ES-I3 (cell line): Measurements from ENCODE around the gene COMMD1.
A peak's percentile ranks its signal among the peaks of the same experiment; 100 is the strongest.
"Not testable (repeated sequence)": the region's sequence is repeated elsewhere in the genome, so short reads cannot be mapped to it uniquely, and the experiment has no call there.

Experiments used
- H3K36me3 ChIP-seq: 2 replicates; pipeline ENCODE4 v1.6.1; 2013; ENCODE audit warnings: mild to moderate bottlenecking, low read length, control low read depth, moderate library complexity; ENCODE audit not compliant: insufficient read depth
- H3K4me1 ChIP-seq: 2 replicates; pipeline ENCODE4 v1.6.1; 2013; ENCODE audit warnings: mild to moderate bottlenecking, control low read depth, low read length; ENCODE audit not compliant: insufficient read depth
- H3K9ac ChIP-seq: 2 replicates; pipeline ENCODE4 v1.6.1; 2013; ENCODE audit warnings: low read depth, mild to moderate bottlenecking, low read length, moderate library complexity
- H3K9me3 ChIP-seq: 2 replicates; pipeline ENCODE4 v1.6.1; 2013; ENCODE audit warnings: mild to moderate bottlenecking, low read length, moderate library complexity; ENCODE audit not compliant: control insufficient read depth, insufficient read depth

Gene COMMD1

DNA sequence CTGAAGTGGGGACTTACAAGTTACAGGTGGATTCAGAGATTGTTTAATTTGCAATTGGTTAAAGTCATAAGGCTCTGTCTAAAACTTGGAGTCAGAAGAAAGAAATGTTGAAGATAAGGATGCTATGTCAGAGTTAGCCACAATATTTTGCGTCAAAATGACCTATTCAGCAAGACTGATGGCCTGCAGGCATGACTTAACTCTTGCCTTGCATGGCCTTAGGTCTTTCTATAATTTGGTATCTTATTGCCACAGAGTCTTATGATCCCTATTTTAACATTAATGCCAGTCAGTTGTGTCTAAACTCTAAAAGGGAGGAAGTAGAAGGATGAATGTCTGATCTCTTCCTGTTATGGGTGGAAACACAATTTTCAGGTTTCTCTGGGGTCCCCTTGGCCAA lies 5.2 kb upstream of the COMMD1 start:
- H3K36me3 ChIP-seq, result no peaks in the 10 kb centered on the region
- no peaks in the 10 kb centered on the region for H3K9me3 ChIP-seq
- H3K9ac ChIP-seq, result no peak overlapping the region
- no peaks in the 10 kb centered on the region for H3K4me1 ChIP-seq

DNA sequence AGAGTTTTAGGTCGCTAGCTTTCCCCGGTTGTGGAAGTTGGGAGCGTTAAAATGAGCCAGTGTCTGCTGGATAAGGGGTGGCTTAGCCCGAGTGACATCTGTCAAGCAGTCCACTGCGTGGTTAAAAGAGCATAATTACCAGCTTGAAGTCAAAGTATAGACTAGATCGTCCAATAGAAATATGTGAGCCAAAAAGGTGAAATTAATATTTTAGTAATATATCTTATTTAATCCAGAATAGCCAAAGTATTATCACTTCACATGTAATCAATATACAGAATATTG lies 654 bp downstream of the COMMD1 start:
- no peaks in the 10 kb centered on the region for H3K4me1 ChIP-seq
- H3K36me3 ChIP-seq, result no peaks in the 10 kb centered on the region
- H3K9me3 ChIP-seq, result no peaks in the 10 kb centered on the region
- H3K9ac ChIP-seq, result peak overlapping the region; percentile 96

DNA sequence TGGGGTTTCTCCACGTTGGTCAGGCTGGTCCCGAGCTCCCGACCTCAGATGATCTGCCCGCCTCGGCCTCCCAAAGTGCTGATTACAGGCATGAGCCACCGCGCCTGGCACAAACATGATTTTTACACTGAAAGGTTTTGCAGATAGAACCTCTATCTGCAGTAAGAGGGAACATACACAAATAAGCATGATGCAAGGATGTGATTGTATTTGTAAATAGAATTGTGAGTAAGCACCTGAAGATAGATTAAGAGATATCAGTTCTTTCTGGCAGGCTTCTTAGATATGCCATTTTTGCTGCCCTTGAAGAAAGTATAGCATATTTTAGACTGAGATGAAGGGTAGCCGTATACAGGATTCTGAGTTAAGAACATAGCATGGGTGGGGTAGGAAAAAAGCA lies 3.6 kb downstream of the COMMD1 start:
- no peaks in the 10 kb centered on the region for H3K4me1 ChIP-seq
- H3K36me3 ChIP-seq, result no peaks in the 10 kb centered on the region
- H3K9ac ChIP-seq, result no peak overlapping the region
- H3K9me3 ChIP-seq, result no peaks in the 10 kb centered on the region

DNA sequence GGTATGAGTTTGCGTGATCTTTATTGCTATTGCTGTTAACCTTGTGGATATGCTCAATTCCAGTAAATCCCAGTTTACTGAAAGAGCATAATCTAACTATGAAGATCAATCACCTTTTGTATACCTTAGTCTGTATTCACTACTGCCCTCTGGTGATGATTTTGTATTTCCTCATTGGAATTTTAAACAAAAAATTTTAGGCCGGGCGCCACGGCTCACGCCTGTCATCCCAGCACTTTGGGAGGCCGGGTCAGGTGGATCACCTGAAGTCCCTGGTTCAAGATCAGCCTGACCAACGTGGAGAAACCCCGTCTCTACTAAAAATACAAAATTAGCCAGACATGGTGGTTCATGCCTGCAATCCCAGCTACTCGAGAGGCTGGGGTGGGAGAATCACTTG lies 5.1 kb downstream of the COMMD1 start:
- H3K36me3 ChIP-seq, result no peaks in the 10 kb centered on the region
- no peaks in the 10 kb centered on the region for H3K9me3 ChIP-seq
- no peak overlapping the region for H3K9ac ChIP-seq
- no peaks in the 10 kb centered on the region for H3K4me1 ChIP-seq

DNA sequence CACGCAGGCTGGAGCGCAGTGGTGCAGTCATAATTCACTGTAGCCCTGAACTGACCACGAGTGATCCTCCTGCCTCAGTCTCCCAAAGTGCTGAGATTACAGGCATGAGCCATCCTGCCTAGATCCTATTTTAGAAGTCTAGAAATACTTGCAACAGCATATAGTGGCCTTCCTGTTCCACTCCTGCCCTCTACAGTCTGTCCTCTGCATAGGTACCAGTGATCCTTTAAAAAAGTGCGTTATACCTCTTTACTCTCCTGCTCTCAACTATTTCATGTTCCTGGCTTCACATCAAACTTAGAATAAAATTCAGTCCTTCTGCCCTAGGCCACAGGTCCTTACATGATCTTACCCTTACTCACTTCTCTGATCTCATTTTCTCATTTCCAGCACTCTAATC lies 6.0 kb downstream of the COMMD1 start:
- H3K9me3 ChIP-seq, result no peaks in the 10 kb centered on the region
- no peak overlapping the region for H3K9ac ChIP-seq
- no peaks in the 10 kb centered on the region for H3K36me3 ChIP-seq
- no peaks in the 10 kb centered on the region for H3K4me1 ChIP-seq

DNA sequence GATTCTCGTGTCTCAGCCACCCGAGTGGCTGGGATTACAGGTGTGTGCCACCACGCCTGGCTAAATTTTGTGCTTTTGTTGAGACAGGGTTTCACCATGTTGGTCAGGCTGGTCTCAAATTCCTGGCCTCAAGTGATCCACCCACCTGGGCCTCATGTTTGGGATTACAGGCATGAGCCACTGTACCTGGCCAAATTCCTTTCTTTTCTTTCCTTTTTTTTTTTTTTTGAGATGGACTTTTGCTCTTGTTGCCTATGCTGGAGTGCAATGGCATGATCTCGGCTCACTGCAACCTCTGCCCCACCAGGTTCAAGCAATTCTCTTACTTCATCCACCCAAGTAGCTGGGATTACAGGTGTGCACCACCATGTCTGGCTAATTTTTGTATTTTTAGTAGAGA lies 9.3 kb downstream of the COMMD1 start:
- not testable (repeated sequence) for H3K36me3 ChIP-seq, H3K9me3 ChIP-seq, H3K9ac ChIP-seq, H3K4me1 ChIP-seq

DNA sequence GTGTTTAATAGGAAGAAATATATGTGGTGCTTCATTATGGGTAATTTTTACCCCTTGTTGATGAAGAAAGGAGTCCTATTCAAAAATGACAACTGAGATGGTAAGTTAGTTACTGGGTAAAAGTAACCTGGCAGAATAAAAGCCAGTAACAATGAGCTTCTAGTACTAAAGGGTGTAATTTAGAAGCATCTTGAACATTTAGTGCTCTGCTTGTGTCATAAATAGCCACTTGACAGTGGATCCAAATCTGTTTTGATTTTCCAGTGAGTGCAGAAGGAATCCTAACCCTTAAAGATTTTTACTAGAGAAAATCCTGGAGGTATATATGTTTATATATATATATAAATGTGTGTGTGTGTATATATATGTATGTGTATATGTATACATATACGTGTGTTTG lies 15.1 kb downstream of the COMMD1 start:
- H3K9me3 ChIP-seq, result peaks cover 3% of the 10 kb centered on the region; the same call in 1 of the 2 replicates
- H3K9ac ChIP-seq, result no peak overlapping the region
- H3K36me3 ChIP-seq, result no peaks in the 10 kb centered on the region; the same call in 1 of the 2 replicates
- H3K4me1 ChIP-seq, result no peaks in the 10 kb centered on the region

DNA sequence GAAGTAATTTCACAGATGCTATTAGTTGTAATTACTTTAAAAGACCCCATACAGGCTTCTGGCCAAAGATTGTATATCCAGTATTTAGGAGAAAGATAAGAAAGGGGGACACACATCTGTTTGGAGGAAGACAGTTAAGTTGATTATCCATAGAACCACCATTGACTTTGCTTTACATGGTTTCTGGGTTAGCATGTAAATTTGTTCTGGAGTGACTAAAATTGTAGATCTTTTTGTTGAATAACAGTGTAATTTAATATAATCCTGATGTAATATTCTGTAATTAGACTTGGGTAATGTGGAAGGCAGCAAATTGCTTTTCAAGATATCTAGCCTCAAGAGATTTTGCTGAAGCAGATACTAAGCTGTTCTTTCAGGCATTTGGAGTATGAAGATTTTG lies 17.2 kb downstream of the COMMD1 start:
- Histone ChIP-seq H3K9me3 (peaks cover 8% of the 10 kb centered on the region), H3K36me3 (no peaks in the 10 kb centered on the region; the same call in 1 of the 2 replicates), H3K9ac (no peak overlapping the region), H3K4me1 (peaks cover 4% of the 10 kb centered on the region; the same call in 1 of the 2 replicates)

DNA sequence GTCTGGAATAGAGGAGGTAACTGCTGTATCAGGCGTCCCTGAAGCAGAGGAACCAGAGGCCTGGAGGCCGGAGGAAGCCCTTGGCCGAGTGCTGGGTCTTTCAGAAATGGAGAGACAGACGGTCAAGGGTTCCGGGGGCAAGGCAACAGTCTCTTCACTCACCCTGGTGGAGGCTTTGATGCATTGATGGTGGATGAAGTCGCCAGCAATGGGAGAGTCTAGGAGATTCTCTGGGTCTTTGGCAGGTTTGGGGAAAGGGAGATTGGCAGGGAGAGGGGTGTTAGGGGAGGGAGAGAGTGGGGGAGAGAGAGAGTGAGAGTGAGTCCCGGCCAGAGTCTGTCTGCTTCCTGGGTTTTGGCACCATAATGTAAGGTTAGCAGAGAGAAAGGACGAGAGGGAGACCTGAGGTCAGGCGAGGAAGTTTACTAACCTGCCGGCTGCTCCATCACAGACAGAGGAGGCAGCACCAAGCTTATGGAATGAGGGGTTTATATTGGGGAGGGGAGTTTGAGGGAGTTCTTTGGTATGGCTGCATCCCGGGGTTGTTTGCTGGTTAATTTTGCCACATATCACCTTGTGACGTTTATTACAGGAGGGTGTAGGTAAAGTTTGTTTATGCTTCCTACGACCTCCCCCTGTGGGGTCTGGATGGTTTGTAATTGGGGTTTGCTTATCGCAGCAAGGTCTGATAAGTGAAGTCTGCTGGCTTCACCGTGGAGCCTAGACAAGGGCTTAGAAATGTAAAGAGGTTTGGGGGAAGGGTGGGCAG lies 19.6 kb downstream of the COMMD1 start:
- H3K9ac ChIP-seq, result no peak overlapping the region
- peaks cover 8% of the 10 kb centered on the region for H3K9me3 ChIP-seq
- H3K4me1 ChIP-seq, result peaks cover 11% of the 10 kb centered on the region; the same call in 1 of the 2 replicates
- H3K36me3 ChIP-seq, result no peaks in the 10 kb centered on the region

DNA sequence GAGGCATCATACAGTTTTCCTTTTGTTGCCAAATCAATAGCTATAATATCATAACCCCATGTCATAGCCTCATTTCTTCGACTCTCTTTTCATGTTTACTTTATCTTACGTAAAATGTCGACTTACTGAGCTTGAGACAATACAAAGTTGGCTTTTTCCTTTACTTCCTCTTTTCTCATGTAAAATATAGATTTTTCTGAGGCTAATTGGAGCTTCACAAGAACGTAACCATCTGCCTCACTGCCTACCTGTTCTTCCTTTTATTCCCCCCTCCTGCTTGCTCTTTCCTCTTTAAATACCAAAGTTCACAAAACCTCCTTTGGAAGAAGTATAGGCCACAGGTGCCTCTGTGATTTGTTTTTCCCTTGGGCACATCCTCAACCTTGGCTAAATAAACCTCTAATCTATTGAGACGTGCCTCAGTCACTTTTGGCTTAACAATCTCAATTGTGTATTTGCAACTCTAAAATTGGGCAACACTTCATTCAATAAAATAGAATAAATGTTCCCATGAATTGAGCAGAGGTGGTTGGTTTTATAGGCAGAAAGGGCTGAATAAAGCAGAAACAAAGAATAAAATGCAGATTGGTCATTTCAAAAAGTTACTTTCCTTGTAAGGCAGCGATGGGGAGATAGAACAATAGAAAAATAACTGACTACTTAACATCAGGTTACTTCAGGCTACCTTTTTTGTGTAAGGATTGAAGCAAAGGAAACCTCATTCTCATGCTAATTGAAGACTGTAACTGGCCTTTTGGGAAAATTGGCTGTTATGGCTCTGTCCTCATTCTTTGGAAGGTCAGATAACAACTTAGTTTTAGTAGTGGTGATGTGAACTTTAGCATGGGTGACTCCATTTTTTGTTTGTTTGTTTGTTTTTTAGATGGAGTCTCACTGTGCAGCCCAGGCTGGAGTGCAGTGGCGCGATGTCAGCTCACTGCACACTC lies 21.3 kb downstream of the COMMD1 start:
- Histone ChIP-seq H3K36me3 (no peaks in the 10 kb centered on the region), H3K4me1 (peaks cover 11% of the 10 kb centered on the region; the same call in 1 of the 2 replicates), H3K9ac (no peak overlapping the region), H3K9me3 (peaks cover 8% of the 10 kb centered on the region)

DNA sequence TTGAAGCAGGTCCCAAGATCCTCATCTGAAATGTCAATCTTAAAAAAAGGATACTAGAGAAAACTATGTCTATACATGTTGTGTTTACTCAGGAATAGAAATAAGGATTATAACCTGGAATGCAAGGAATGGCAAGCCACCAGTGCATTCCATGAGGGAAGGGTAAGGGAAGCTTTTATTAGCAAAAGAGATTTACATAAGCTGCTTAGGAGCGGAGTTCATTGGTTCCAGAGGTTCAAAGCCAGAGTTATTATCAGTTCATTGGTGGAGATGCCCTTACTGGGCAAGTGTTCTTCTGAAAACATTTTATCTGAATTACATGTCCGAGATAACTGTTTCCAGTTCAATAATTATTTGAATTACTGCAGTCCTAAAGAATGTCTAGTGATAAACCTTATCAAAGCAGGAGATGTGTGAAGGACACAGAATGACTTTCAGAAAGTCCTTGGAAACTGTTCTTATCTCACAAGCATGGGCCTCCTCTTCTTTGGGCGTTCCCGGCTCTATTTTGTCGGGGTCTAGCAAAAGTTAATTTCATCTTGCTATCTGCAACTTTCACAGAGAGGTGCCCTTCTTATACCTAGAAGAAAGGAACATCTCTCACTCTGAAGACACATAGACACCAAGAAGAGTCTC lies 23.5 kb downstream of the COMMD1 start:
- no peaks in the 10 kb centered on the region for H3K36me3 ChIP-seq
- H3K9me3 ChIP-seq, result peaks cover 8% of the 10 kb centered on the region
- H3K9ac ChIP-seq, result no peak overlapping the region
- H3K4me1 ChIP-seq, result peaks cover 11% of the 10 kb centered on the region; the same call in 1 of the 2 replicates

DNA sequence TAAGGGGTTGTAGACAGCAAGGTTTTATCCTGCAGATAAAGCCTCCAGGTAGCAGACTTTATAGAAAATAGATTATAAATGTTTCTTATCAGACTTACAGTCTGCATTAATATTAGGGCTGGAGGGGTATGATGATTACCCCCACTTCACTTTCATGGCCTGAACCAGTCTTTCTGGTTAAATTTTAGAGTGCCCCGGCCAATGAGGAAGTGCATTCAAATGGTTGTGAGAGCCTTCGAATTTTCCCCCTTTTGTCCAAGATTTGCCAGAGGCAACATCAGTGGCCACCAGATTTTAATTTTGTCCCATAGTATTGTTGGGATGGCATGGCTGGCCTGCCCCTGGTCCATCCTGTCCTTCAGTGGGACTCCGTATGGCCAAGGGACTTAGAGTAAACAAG lies 31.6 kb downstream of the COMMD1 start:
- Histone ChIP-seq H3K4me1 (no peaks in the 10 kb centered on the region), H3K36me3 (no peaks in the 10 kb centered on the region), H3K9ac (no peak overlapping the region), H3K9me3 (no peaks in the 10 kb centered on the region; the same call in 1 of the 2 replicates)

DNA sequence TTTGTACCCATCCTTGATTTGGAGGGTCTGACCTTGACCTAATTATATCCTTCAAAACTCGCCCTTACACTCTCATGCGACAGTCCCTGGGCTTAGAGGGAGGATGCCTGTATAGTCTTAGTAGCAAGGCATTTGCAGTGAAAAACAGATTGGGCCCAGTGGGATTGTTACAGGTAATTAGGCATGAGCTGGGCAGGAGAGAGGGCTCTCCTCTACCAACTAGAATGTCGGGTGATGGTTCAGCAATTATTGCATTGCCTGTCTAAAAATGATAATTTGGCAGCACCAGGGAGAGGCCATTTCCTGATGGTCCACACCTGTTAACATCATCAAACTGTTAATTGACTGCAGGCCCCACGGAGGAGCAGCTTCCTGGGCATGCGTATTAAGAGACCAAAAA lies 32.4 kb downstream of the COMMD1 start:
- H3K36me3 ChIP-seq, result no peaks in the 10 kb centered on the region
- H3K9me3 ChIP-seq, result no peaks in the 10 kb centered on the region; the same call in 1 of the 2 replicates
- no peaks in the 10 kb centered on the region for H3K4me1 ChIP-seq
- H3K9ac ChIP-seq, result no peak overlapping the region

DNA sequence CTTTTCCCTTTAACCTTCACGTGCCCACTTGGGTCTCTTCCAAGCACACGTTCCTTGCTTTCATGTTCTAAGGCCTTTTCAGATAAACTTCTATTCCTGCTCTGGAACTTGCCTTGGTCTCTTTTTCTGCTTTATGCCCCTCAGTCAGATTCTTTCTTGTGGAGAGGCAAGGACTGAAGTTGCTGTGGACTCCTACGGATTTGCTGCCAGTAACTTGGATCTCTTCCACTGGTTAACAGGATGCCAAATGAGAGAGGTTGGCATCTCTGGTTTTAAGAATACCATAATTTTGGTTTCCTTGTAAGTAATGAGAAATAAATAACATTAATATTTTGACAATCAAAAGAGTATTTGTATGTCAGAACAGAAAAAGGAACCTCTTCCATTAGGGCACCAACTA lies 33.0 kb downstream of the COMMD1 start:
- Histone ChIP-seq H3K36me3 (no peaks in the 10 kb centered on the region), H3K9me3 (no peaks in the 10 kb centered on the region), H3K9ac (no peak overlapping the region), H3K4me1 (no peaks in the 10 kb centered on the region)
